GM21529 (cell line): ENCODE data around the gene DNAAF9.

Experiments used
- ATAC-seq: cut with Tn5 transposase; IDR thresholded peaks from one replicate; pipeline ENCODE4 v1.9.1; 2021; ENCODE audit not compliant: unreplicated experiment

The DNAAF9 gene

DNA sequence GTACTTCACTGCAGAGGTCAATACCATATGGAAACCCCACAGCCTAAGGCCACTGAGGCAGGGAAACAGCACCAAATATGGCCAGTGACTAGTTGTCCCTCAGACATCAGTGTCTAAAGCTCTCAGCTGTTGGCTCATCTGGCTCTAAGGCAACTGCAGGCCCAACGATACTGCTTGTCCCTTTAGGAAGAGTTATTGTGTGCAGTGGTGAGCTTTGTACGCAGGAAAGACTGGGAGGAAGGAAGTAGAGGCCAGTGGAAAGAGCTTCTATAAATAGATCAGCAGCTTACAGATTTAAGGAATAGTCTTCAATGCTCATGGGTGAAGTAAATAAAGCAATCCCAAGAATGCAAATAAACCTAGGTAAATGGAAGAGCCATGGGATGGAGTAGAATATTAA lies 29.3 kb downstream of the DNAAF9 start:
- no peak for ATAC-seq

- ATAC-seq, result no peak
Observed at GRCh38 chr20:3377644-3378043, 29.8 kb downstream of the DNAAF9 start.

GRCh38 chr20:3374296-3374695 lies 33.2 kb downstream of the DNAAF9 start:
- ATAC-seq, result no peak

DNA sequence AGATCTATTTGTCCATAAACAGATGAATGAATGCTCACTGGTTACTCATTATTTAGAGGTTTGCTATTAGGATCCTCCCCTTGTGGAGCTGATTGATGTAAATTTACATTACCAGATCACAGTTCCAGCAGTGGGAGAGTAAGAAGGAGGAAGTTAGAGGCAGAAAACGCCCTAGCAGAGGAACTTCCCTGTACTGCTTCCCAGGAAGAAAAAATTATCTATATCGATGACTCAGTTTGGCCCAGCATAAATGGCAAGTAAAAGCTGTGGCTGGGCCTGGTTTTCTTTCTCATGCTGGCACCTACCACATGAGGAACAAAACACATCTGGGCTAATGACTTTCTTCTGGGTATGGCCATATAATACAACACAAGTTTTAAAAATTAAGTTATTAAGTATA lies 35.7 kb downstream of the DNAAF9 start:
- ATAC-seq, result no peak

DNA sequence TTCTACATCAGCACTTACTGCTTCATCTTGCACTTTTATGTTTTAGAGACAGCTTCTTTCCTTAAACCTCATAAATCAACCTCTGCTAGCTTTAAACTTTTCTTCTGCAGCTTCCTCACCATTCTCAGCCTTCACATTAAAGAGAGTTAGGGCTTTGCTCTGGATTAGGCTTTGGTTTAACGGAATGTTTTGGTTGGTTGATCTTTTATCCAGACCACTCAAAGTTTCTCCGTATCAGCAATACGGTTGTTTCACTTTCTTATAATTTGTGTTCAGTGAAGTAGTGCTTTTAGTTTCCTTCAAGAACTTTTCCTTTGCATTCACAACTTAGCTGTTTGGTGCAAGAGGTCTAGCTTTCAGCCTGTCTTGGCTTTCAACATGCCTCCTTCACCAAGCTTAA lies 40.4 kb downstream of the DNAAF9 start:
- ATAC-seq, result no peak

- ATAC-seq, result no peak
Observed at GRCh38 chr20:3364323-3365013, 43.0 kb downstream of the DNAAF9 start.

- no peak for ATAC-seq
Observed at GRCh38 chr20:3360752-3361151, 46.7 kb downstream of the DNAAF9 start.

DNA sequence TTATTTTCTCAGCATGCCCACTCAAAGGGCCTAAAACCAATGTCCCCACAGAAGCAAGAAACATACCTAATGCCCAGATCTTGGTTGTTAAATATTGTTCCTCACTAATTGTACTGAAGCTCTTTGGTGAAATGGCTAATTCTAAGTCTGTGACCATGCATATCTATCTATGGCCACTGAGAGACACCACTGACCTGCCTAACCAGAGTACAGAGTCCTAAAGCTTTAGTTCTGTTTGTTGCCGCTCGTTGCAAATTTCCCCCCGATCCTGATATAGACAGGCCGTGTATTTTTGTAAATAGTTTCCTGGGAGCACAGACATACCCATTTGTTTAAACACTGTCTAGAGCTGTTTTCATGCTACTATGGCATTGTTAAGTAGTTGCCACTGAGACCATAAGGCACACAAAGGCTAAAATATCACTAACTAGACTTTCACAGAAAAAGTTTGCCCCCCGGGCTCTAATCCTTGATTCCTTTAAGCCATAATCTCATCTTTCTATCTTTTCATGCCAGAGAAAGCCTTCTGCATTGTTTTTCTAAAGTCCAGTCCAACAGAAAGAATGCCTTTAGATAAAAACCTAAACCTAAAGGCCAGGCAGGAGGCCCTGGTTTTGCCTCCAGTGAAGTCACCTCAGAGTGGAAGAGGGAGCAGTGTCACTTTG lies 48.7 kb downstream of the DNAAF9 start:
- no peak for ATAC-seq
